Measurements from ENCODE around the gene USP16. TPM values are rescaled to one million over a fixed set of nuclear protein-coding genes. Genes with fewer than 3 reads are reported as not detected.
"Not testable (repeated sequence)": the region's sequence is repeated elsewhere in the genome, so short reads cannot be mapped to it uniquely, and the experiment has no call there.

USP16 gene
- total and polyA plus RNA-seq, 2 of the 13 experiments (the other 11 are each of a cell fraction or from before 2014, with no cell fraction given), result 16.5 to 46.9 TPM

GRCh38 chr21:29008367-29008766 lies 16.1 kb upstream of the USP16 start:
- TF ChIP-seq ZNF574 (CRISPR knock-in tag; IDR thresholded peaks at IDR 0.05) (no peak), ZNF547 (CRISPR knock-in tag; IDR thresholded peaks at IDR 0.05) (no peak), ZNF282 (IDR thresholded peaks at IDR 0.05; ENCODE audit: partially characterized antibody) (no peak), TRIM22 (IDR thresholded peaks at IDR 0.05) (no peak), STAG1 (CRISPR knock-in tag; IDR thresholded peaks at IDR 0.05) (no peak), JDP2 (CRISPR knock-in tag; IDR thresholded peaks at IDR 0.05; ENCODE audit: borderline replicate concordance) (no peak), ATAD3A (CRISPR knock-in tag; IDR thresholded peaks at IDR 0.05) (no peak), ZNF101 (CRISPR knock-in tag; IDR thresholded peaks at IDR 0.05; ENCODE audit: borderline replicate concordance, low read depth) (no peak)
- TF ChIP-seq, protein P1, sequence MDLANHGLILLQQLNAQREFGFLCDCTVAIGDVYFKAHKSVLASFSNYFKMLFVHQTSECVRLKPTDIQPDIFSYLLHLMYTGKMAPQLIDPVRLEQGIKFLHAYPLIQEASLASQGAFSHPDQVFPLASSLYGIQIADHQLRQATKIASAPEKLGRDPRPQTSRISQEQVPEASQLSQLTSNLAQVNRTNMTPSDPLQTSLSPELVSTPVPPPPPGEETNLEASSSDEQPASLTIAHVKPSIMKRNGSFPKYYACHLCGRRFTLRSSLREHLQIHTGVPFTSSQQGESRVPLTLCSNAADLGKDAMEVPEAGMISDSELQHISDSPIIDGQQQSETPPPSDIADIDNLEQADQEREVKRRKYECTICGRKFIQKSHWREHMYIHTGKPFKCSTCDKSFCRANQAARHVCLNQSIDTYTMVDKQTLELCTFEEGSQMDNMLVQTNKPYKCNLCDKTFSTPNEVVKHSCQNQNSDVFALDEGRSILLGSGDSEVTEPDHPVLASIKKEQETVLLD (CRISPR knock-in tag; IDR thresholded peaks at IDR 0.05; ENCODE audit: low read depth), result no peak
- TF ChIP-seq, protein P2, sequence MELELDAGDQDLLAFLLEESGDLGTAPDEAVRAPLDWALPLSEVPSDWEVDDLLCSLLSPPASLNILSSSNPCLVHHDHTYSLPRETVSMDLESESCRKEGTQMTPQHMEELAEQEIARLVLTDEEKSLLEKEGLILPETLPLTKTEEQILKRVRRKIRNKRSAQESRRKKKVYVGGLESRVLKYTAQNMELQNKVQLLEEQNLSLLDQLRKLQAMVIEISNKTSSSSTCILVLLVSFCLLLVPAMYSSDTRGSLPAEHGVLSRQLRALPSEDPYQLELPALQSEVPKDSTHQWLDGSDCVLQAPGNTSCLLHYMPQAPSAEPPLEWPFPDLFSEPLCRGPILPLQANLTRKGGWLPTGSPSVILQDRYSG (CRISPR knock-in tag; IDR thresholded peaks at IDR 0.05), result no peak
- Histone ChIP-seq H3K4me1 (ENCODE audit: insufficient read depth, low read length) (peaks cover 17% of the 10 kb centered on the region), H2AFZ (ENCODE audit: low read length) (no peak overlapping the region), H3K9me3 (ENCODE audit: low read length) (no peaks in the 10 kb centered on the region), H3K27me3 (ENCODE audit: control insufficient read depth in 1 of 2, insufficient read depth in 2 of 2, low read length in 2 of 2) (no peaks in the 10 kb centered on the region), H3K27ac (ENCODE audit: extremely low read length, insufficient read depth, low read length) (no peak overlapping the region), H3K9ac (ENCODE audit: insufficient read depth, low read depth, low read length) (no peak overlapping the region), H3K36me3 (replicated peaks in 1 of 2; ENCODE audit: control insufficient read depth in 1 of 2, insufficient read depth in 2 of 2, low read length in 2 of 2) (0 out of 5 replicates have a peak, but pooled peaks cover 0 to 6% of the 10 kb centered on the region in 2 experiments), H3K79me2 (ENCODE audit: insufficient read depth, low read length) (no peaks in the 10 kb centered on the region), H3K4me3 (replicated peaks in 1 of 3; ENCODE audit: insufficient read depth in 1 of 3, low read depth in 2 of 3, low read length in 3 of 3) (no peak overlapping the region), H4K20me1 (ENCODE audit: insufficient read depth, low read length) (no peaks in the 10 kb centered on the region), H3K4me2 (ENCODE audit: low read depth, low read length) (no peak overlapping the region)
- WGBS (ENCODE audit: low lambda C conversion rate), result 98% methylated on average over 3 of the region's 3 CpGs
- BruUV-seq (replicated peaks), result no TSS peak
- DNase-seq (ENCODE audit: low spot score) (no peak), FAIRE-seq (no peak), ATAC-seq (no peak)
- in situ Hi-C loops (cut with HindIII; ENCODE audit: extremely low pct_ligation_motif_present, low pct_unique_long_range_greater_than_20kb), result no loop called here
- ChIA-PET CTCF (ENCODE audit: low intra/inter-chr PET ratio, low total read pairs) (no interaction called here), POLR2A (no interaction called here)
- intact Hi-C loops (cut with micrococcal nuclease; ENCODE audit: unreplicated experiment), result no loop called here

- DNase-seq (ENCODE audit: low spot score); H3K27ac ChIP-seq (ENCODE audit: extremely low read length, insufficient read depth, low read length); H3K9ac ChIP-seq (ENCODE audit: insufficient read depth, low read depth, low read length); H3K79me2 ChIP-seq (ENCODE audit: insufficient read depth, low read length); POLR2A ChIA-PET; FAIRE-seq; H3K9me3 ChIP-seq (ENCODE audit: low read length); intact Hi-C loops (cut with micrococcal nuclease; ENCODE audit: unreplicated experiment); H3K4me2 ChIP-seq (ENCODE audit: low read depth, low read length); H3K36me3 ChIP-seq (replicated peaks in 1 of 2; ENCODE audit: control insufficient read depth in 1 of 2, insufficient read depth in 2 of 2, low read length in 2 of 2); in situ Hi-C loops (cut with HindIII; ENCODE audit: extremely low pct_ligation_motif_present, low pct_unique_long_range_greater_than_20kb); BruUV-seq (replicated peaks); ATAC-seq; CTCF ChIA-PET (ENCODE audit: low intra/inter-chr PET ratio, low total read pairs); H4K20me1 ChIP-seq (ENCODE audit: insufficient read depth, low read length); H3K27me3 ChIP-seq (ENCODE audit: control insufficient read depth in 1 of 2, insufficient read depth in 2 of 2, low read length in 2 of 2); H3K4me3 ChIP-seq (replicated peaks in 1 of 3; ENCODE audit: insufficient read depth in 1 of 3, low read depth in 2 of 3, low read length in 3 of 3); H3K4me1 ChIP-seq (ENCODE audit: insufficient read depth, low read length); H2AFZ ChIP-seq (ENCODE audit: low read length): not testable (repeated sequence)
- WGBS (ENCODE audit: low lambda C conversion rate), result 100% methylated on average over 2 of the region's 30 CpGs
Measured at GRCh38 chr21:29011236-29011635, 13.2 kb upstream of the USP16 start.

Data from HepG2 (cell line).